Cortex of kidney (tissue), 1 donor: Measurements from ENCODE around the gene ZNF296.

ENCODE experiments used
- DNase-seq: peaks from one replicate; lab custom pipeline; 2025; lab: John Stamatoyannopoulos, UW

The ZNF296 gene

DNA sequence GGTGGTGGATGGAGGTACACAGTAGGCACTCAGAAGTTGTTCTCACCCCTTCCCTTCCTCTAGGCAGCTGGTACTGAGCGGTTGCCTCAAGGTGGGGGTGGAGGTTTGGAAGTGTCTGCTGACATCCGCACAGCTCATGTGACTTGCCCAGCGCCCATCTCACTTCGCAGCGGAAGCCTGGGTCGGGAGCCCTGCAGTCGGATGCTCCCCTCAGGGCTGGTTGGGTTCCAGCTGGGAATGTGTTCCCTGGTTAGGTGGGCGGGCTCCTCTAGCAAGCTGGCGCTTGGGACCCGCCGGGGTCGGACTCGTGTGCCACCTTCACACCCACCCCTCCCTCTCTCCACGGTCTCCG, 26.9 kb upstream of the ZNF296 start:
- no peak for DNase-seq

GRCh38 chr19:45102481-45102880, 26.2 kb upstream of the ZNF296 start:
- DNase-seq = no peak

GRCh38 chr19:45101806-45102205, 25.5 kb upstream of the ZNF296 start:
- DNase-seq = no peak

- no peak for DNase-seq
Observed at GRCh38 chr19:45100846-45101252, 24.6 kb upstream of the ZNF296 start.

DNA sequence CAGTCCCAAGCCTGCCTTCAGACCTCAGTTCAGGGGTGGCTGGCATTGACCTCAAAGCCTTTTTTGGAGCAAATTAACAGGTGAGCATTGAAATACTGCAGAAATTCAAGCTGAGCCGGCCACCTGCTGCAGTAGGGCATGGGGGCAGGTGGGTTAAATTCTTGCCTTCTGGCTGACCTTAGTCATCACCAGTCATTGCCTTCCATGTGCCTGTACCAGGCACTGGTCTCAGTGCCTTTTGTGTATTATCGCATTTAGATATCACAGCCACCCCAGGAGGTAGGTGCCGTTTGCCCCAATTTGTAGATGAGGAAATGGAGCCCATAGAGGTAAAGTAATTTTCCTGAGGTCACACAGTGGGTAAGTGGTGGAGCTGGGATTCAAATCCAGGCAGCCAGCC, 23.9 kb upstream of the ZNF296 start:
- no peak for DNase-seq

- no peak for DNase-seq
Observed at GRCh38 chr19:45099467-45100191, 23.4 kb upstream of the ZNF296 start.

DNA sequence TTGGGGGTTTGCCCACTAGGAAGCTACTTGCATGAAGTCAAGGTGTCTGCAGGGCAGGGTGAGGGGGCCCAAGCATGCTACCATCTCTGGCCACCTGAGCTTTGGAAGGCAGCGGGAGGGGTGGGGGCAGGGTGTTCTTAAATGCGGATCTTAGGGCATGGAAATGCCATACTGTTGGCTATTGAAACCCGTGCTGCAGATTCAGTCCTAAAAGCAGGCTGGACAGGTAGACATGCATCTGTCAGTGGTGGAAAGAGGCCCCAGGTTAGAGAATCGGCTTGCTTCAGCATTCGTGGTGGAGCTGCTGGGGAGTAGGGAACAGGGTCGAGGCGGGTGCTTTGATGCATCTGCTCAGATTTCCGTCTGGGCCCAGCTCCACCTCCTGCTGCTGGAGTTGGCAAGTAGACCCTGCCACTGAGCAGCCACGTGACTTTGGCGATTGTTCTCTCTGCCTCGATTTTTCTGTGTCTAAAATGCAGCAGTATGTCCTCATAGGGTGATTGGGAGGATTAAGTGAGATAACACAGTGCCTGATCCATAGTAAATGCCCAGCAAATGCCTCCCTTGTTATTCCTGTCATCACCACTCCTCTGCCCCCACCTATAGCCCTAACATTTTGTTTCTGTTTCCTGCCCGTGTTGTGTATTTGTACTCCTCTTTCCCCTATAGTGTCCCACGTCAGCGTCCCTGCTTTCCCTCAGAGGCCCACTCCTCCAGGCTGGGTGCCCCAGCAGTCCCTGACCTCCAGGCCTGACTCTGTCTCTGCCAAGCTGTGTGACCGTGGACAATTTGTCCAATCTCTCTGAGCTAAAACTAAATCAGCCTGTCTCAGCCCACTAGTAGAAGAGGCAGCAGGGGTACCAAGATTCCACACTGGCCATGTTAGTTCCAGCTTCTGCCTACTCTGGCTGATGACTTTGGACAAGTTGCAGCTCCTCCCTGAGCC, 22.5 kb upstream of the ZNF296 start:
- no peak for DNase-seq

GRCh38 chr19:45097776-45098520, 21.7 kb upstream of the ZNF296 start:
- no peak for DNase-seq

- no peak for DNase-seq
Observed at GRCh38 chr19:45097450-45097775, 21.1 kb upstream of the ZNF296 start.

DNA sequence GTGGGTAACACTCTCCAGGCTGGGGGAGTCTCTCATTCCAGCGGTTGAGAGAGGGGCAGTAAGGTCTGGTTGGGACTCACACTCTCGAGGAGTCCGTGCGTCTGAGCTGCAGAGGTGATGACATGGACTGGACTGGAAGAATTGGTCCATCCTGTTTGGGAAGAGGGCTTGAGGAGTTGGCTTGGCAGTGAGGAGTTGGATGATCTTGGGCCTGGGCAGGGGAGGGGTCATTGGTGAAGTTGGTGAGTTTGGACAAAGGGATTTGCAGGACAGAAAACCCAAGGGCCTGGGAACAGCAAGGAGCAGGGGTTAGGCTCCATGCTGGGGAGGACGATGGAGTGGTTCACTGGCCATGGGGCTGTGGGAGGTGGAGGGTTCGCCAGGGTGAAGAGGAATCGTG, 20.4 kb upstream of the ZNF296 start:
- no peak for DNase-seq

GRCh38 chr19:45095496-45096413, 19.5 kb upstream of the ZNF296 start:
- DNase-seq = no peak

DNA sequence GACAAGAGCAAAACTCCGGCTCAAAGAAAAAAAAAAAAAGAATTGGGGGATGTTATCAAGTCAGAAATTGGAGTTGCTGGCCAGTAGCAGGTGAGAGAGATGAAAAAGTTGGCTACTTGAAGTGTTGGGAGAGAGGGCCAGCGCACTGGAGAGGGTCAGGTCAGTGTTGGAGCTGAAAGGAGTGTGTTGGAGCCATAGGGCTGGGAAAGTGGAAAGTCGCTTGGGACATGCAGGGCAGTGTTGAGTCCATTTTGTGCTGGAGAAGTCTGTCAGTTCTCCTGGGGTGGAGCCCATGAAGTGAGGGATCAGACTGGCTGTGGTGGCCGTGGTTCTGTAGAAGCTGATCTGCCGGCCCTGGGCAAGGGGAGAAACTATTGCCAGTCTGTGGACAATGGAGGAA, 18.4 kb upstream of the ZNF296 start:
- DNase-seq = no peak

GRCh38 chr19:45094137-45094536, 17.9 kb upstream of the ZNF296 start:
- DNase-seq = no peak

- no peak for DNase-seq
Observed at GRCh38 chr19:45092747-45093678, 16.7 kb upstream of the ZNF296 start, which contains the start of gene PPP1R37. Gene PPP1R37, plus strand, starts transcription at chr19:45093179. Its CDS starts 147 bp downstream, at chr19:45093326.

- DNase-seq = peak; percentile 62
Observed at GRCh38 chr19:45091031-45091923, 15.0 kb upstream of the ZNF296 start.

- no peak for DNase-seq
Observed at GRCh38 chr19:45090606-45091005, 14.3 kb upstream of the ZNF296 start.

GRCh38 chr19:45090034-45090433, 13.8 kb upstream of the ZNF296 start:
- DNase-seq = no peak

- no peak for DNase-seq
Observed at GRCh38 chr19:45087531-45087930, 11.3 kb upstream of the ZNF296 start.

DNA sequence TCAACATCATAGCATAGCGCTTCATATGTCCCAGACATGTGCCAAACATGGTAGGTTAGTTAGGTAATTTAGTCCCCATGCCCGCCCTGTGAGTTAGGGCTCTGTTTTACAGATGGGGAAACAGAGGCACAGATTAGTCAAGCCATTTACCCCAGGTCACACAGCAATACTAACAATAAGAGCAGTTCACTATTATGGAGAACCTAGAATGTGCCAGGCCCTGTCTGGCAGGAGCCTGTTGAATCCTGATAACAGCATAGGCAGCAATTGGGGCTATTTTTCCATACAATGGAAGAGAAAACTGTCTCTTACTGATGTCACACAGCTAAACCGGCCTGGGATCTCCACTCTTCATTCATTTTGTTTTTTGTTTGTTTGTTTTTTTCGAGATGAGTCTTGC, 10.2 kb upstream of the ZNF296 start:
- DNase-seq = no peak
